Peyer's patch (tissue), 4 donors: ENCODE measurements around the gene FCGR3B. TPM values are rescaled to one million over a fixed set of nuclear protein-coding genes. Genes with fewer than 3 reads are reported as not detected.
"Not testable (repeated sequence)": the region's sequence is repeated elsewhere in the genome, so short reads cannot be mapped to it uniquely, and the experiment has no call there.

Experiments used
- DNase-seq, 3 donors: peaks; one replicate each; pipeline ENCODE4 v3.0.0-alpha.2; 2017 to 2019
- H3K27ac ChIP-seq, 4 donors: fragments of 200-600 bp; sonication (generic); one replicate each; pipeline ENCODE4 v1.5.1; 2016 to 2019
- H3K27me3 ChIP-seq, 2 donors: fragments of 200-600 bp; sonication (generic); one replicate each; pipeline ENCODE4 v1.5.1; 2019
- H3K36me3 ChIP-seq, 3 donors: fragments of 200-600 bp; sonication (generic); one replicate each; pipeline ENCODE4 v1.5.1; 2016 to 2019
- H3K4me1 ChIP-seq, 4 donors: fragments of 200-600 bp; sonication (generic); one replicate each; pipeline ENCODE4 v1.5.1; 2016 to 2019
- H3K4me3 ChIP-seq, 4 donors: fragments of 200-600 bp; sonication (generic); 1 replicate in 3 of 4; 2 replicates in 1 of 4; pipeline ENCODE4 v1.5.1; 2016 to 2019; ENCODE audit warnings: mild to moderate bottlenecking in 1 of 4
- H3K9me3 ChIP-seq, 4 donors: fragments of 200-600 bp; sonication (generic); one replicate each; pipeline ENCODE4 v1.5.1; 2016 to 2019; ENCODE audit warnings: mild to moderate bottlenecking in 1 of 4
- total RNA-seq, 4 donors: library from RNA; depleted of rRNA; stranded (reverse); fragments of >200 nt; gene quantifications; one replicate each; pipeline ENCODE4 v1.1.0, GENCODE V29; 2016

The FCGR3B gene
- total RNA-seq, 4 donors from 2014 or later, result 6.6 TPM; not detected in 3

GRCh38 chr1:161582882-161583281 lies 48.1 kb downstream of the FCGR3B start:
- H3K27ac ChIP-seq, H3K36me3 ChIP-seq, H3K4me1 ChIP-seq, H3K27me3 ChIP-seq, H3K4me3 ChIP-seq, H3K9me3 ChIP-seq, DNase-seq: not testable (repeated sequence)

DNA sequence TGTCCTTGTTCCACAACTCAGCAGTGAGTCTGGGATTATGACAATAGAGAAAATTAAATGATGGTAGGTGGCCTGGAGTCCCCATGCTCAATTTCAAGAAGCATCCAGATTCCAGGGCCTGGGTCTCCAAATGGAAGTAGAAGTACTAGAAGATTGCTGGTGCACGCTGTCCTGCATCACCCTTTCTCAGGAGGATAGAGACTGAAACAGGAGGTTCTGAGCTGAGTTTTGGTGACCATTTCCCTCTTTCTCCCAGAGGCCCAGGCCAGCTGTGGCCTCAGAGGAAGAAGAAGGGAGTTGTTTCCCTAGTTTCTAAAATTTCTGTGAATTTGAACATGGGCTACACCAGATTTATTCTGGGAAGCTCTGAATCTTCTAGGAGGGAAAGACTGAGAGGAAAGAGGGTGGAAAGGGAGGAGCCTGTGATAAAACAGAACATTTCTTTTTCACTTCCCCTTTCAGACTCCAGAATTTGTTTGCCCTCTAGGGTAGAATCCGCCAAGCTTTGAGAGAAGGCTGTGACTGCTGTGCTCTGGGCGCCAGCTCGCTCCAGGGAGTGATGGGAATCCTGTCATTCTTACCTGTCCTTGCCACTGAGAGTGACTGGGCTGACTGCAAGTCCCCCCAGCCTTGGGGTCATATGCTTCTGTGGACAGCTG lies 50.0 kb downstream of the FCGR3B start:
- H3K9me3 ChIP-seq, H3K36me3 ChIP-seq, H3K4me3 ChIP-seq, H3K4me1 ChIP-seq, H3K27ac ChIP-seq, DNase-seq, H3K27me3 ChIP-seq: not testable (repeated sequence)

DNA sequence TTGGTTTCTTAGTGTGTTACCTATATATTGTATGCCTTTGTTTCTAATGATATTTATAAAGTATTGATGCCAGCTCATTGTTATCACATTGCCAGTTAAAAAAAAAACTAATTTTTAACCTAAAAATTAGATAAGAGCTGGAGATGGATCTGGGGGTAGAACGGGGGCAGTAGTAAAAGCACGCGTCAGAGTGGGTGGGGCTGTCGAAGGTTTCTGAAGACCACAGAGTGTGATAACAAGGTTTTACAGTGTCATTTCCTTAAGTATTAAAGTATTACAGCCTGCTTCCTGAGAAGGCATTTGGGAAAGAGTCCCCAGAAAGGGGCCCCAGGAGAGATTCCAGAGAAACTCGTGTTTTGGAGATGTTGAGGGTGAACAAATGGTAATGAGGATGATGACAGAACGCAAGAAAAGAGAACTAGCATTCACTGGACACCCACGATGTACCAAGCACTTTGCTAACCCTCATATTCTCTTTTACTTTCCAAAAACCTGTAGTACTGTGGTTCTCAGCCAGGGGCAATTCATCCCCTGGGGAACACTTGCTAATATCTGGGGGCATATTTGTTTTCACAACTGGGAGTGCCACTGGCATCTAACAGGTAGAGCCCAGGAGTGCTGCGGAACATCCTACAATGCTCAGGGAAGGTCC lies 51.0 kb downstream of the FCGR3B start:
- H3K36me3 ChIP-seq, H3K4me1 ChIP-seq, H3K27me3 ChIP-seq, H3K9me3 ChIP-seq, H3K27ac ChIP-seq, DNase-seq, H3K4me3 ChIP-seq: not testable (repeated sequence)

DNA sequence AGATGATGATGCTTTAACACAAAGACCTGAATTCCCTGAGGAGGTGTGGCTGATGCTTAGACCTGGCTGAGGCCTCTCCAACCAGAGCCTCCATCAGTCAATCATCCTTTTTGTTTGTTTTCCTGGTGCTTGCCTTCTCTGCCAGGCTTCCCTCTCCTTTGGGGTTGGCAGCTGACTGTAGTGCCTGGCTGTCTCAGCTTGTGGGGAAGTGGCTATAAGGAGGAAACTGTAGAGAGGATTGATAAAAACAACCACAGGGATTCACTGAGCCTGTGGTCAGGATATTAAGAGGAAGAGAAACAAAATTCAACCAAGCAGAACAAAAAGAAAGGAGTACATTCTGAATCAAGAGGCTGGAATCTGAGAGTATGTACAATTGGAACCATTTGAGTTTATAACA lies 54.3 kb downstream of the FCGR3B start:
- not testable (repeated sequence) for DNase-seq, H3K4me3 ChIP-seq, H3K27ac ChIP-seq, H3K27me3 ChIP-seq, H3K36me3 ChIP-seq, H3K9me3 ChIP-seq, H3K4me1 ChIP-seq

Other genes with a start within 250 kb of the FCGR3B start
- gene FCGR2A, start 125.7 kb downstream of the FCGR3B start, total RNA-seq, result 10 to 100 TPM in 1 of 4 donors, 1 to 10 TPM in 3; 3.3 to 14.3 (median 5.9) TPM
- gene HSPA6, start 106.6 kb downstream of the FCGR3B start, total RNA-seq, result 1 to 10 TPM in 2 of 4 donors, under 1 TPM in 2; 0.35 to 5.8 (median 0.91) TPM
- 1 to 10 TPM in 1 of 4 donors, under 1 TPM in 1, not detected in 2; 0.53 to 2.8 TPM for gene FCGR3A, start 81.4 kb downstream of the FCGR3B start, total RNA-seq
- gene FCGR2B, start 32.0 kb upstream of the FCGR3B start, total RNA-seq, result 10 to 100 TPM in 2 of 4 donors, 1 to 10 TPM in 1, under 1 TPM in 1; 0.95 to 50.3 (median 10.8) TPM
- 10 to 100 TPM in 1 of 4 donors, 1 to 10 TPM in 1, under 1 TPM in 1, not detected in 1; 0.85 to 47.0 (median 5.0) TPM for gene FCRLA, start 76.1 kb upstream of the FCGR3B start, total RNA-seq
- gene FCRLB, start 90.4 kb upstream of the FCGR3B start, total RNA-seq, result under 1 TPM in 2 of 4 donors, not detected in 2; 0.40 to 0.57 TPM
- 10 to 100 TPM in 3 of 4 donors, 1 to 10 TPM in 1; 7.7 to 23.1 (median 16.3) TPM for gene DUSP12, start 118.6 kb upstream of the FCGR3B start, total RNA-seq
- gene ATF6, start 135.1 kb upstream of the FCGR3B start, total RNA-seq, result 10 to 100 TPM; 15.5 to 21.4 (median 20.8) TPM